Calu3 (cell line): Measurements from ENCODE around the gene CNTLN. TPM values are rescaled to one million over a fixed set of nuclear protein-coding genes. Genes with fewer than 3 reads are reported as not detected.

Experiments
- BruUV-seq: library from RNA; stranded (reverse); fragments of 400-500 nt; replicated peaks from 2 replicates; lab custom pipeline; 2021; lab: Mats Ljungman, UMichigan
- CTCF ChIA-PET: fragments of 300-600 bp; sonication (Branson Sonifier 250); formaldehyde crosslinking; loops from one replicate; lab custom pipeline; 2022; ENCODE audit warnings: antibody characterized with exemption; lab: Charles Lee
- DNase-seq: peaks from one replicate; pipeline ENCODE4 v3.0.0; 2022
- H3K27ac Mint-ChIP-seq: one replicate; pipeline ENCODE4 v1.8.0; 2022; ENCODE audit warnings: mixed read lengths; ENCODE audit not compliant: unreplicated experiment
- H3K27me3 Mint-ChIP-seq: one replicate; pipeline ENCODE4 v1.8.0; 2022; ENCODE audit warnings: mixed read lengths; ENCODE audit not compliant: unreplicated experiment
- H3K36me3 Mint-ChIP-seq: one replicate; pipeline ENCODE4 v1.8.0; 2022; ENCODE audit warnings: mild to moderate bottlenecking, moderate library complexity, mixed read lengths; ENCODE audit not compliant: insufficient read depth, unreplicated experiment
- H3K4me1 Mint-ChIP-seq: one replicate; pipeline ENCODE4 v1.8.0; 2022; ENCODE audit warnings: mild to moderate bottlenecking, low read depth, mixed read lengths; ENCODE audit not compliant: unreplicated experiment
- H3K4me3 Mint-ChIP-seq: one replicate; pipeline ENCODE4 v1.8.0; 2022; ENCODE audit warnings: mild to moderate bottlenecking, low read depth, moderate library complexity, mixed read lengths; ENCODE audit not compliant: unreplicated experiment
- H3K9me3 Mint-ChIP-seq: one replicate; pipeline ENCODE4 v1.8.0; 2022; ENCODE audit warnings: low read depth, mixed read lengths; ENCODE audit not compliant: unreplicated experiment
- CTCF ChIP-seq: fragments of 200-600 bp; IDR thresholded peaks from one replicate; pipeline ENCODE4 v1.8.0; 2022; ENCODE audit warnings: antibody characterized with exemption; ENCODE audit not compliant: unreplicated experiment
- intact Hi-C: fragments of 100-400 bp; cut with micrococcal nuclease; formaldehyde crosslinking; loops from one replicate; pipeline ENCODE4 v1.10.0; 2022; ENCODE audit not compliant: unreplicated experiment
- total RNA-seq: library from RNA; stranded (reverse); gene quantifications from 2 replicates; pipeline ENCODE4 v1.2.3, GENCODE V29; 2022

Gene CNTLN
- total RNA-seq, 1 experiment from 2014 or later = 6.7 TPM

DNA sequence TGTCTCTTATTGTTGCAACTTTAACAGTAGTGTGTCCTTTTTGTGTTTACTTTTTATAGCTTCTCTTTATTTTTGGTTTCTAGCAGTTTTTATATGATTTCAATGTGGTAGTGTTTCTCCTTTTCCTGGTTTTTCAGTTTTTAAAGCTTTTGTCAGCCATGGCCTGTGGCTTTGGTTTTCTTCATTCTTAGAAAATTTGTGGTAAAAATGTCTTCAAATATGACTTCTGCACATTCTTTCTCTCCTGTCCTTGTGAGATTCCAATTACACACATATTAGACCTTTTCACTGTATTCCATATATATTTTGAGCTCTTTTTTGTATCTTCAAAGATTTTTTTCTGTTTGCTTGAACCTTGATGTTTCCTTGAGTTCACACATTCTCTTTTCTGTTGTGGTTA lies 180.5 kb downstream of the CNTLN start:
- TF ChIP-seq CTCF = no peak
- intact Hi-C loops = loop anchor here (5.0 kb wide), 1 partner anchor 83 kb away; no protein-coding TSS in a partner anchor
- Mint-ChIP-seq H3K9me3 (no peaks in the 10 kb centered on the region), H3K4me3 (no peak overlapping the region), H3K27ac (no peak overlapping the region), H3K27me3 (no peaks in the 10 kb centered on the region), H3K4me1 (no peaks in the 10 kb centered on the region), H3K36me3 (no peaks in the 10 kb centered on the region)
- no peak for DNase-seq
- CTCF ChIA-PET = no interaction called here
- BruUV-seq = no TSS peak

DNA sequence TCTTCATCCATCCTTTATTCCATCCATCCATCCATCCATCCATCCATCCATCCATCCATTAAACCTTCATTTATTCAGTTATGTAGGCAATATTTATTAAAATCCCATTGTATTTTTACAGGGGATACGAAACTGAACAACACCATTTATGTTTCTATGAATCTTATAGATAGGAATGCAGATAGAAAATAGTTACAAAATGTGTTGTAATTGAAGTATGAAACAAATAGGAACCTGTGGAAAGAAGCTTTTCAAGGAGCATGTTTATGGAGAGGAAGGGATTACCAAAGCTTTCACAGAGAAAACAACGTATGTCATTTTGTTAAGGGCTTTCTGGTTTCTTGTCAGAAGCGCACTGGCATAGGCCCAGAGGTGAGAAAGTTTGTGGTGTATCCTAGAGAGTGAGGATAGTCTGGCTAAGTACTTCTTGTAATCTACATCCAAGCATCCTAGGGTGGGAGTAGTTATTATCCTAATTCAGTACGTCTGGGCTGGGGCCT lies 184.0 kb downstream of the CNTLN start:
- H3K27ac Mint-ChIP-seq = no peak overlapping the region
- no peaks in the 10 kb centered on the region for H3K4me1 Mint-ChIP-seq
- H3K9me3 Mint-ChIP-seq = no peaks in the 10 kb centered on the region
- H3K4me3 Mint-ChIP-seq = no peak overlapping the region
- H3K36me3 Mint-ChIP-seq = no peaks in the 10 kb centered on the region
- intact Hi-C loops = loop anchor here (5.0 kb wide), 1 partner anchor 87 kb away; no protein-coding TSS in a partner anchor
- CTCF ChIA-PET = no interaction called here
- H3K27me3 Mint-ChIP-seq = no peaks in the 10 kb centered on the region
- no peak for TF ChIP-seq CTCF
- BruUV-seq = no TSS peak
- no peak for DNase-seq

GRCh38 chr9:17319864-17320263 lies 185.0 kb downstream of the CNTLN start:
- no peak overlapping the region for H3K4me3 Mint-ChIP-seq
- no peaks in the 10 kb centered on the region for H3K9me3 Mint-ChIP-seq
- H3K27ac Mint-ChIP-seq = no peak overlapping the region
- CTCF ChIA-PET = no interaction called here
- no TSS peak for BruUV-seq
- no peaks in the 10 kb centered on the region for H3K4me1 Mint-ChIP-seq
- DNase-seq = no peak
- no peak for TF ChIP-seq CTCF
- no peaks in the 10 kb centered on the region for H3K27me3 Mint-ChIP-seq
- intact Hi-C loops = loop anchor here (5.0 kb wide), 1 partner anchor 88 kb away; no protein-coding TSS in a partner anchor
- no peaks in the 10 kb centered on the region for H3K36me3 Mint-ChIP-seq

DNA sequence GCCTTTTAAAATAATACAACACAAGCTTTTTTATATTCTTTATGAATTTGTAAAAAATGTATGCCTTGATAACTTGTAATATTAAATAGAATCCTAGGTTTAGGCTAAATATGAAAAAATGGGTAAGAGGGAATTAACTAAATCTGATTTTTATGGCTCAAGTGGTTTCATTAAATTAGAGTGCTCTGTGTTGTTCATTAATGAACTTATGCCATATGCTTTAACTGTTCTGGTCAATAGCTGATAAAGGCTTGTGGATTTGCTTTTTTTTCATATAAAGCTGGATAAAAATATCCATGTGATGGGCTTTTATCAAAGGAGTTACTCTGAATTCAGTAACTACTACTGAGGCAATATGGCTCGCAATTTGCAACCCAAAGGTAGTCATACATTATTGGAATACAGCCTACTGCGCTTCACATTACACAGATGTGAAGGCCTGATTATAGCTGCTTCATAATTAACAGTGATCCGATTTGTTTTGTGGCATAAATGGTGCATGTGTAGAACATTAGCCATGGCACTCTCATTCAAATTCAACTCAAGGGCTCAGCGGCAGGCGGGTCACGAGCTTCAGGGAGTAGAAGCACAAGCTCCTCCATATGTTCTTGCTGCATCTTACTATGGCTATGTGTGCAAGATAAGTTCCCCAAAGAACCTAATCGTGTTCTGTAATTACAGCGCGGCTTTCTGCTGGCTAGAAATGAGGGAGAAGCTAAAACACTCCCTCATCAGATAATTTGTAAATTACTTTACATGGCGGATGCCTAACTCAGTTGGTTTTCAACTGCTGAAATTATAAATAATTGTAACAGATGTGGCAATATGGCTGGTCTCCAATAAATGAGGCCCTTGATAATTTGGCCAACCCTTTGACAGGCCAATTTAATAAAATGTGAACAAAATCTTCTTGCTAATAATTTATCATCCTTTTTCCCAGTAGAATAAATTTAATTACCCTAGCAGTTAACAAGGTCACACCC lies 188.3 kb downstream of the CNTLN start:
- Mint-ChIP-seq H3K27me3 (no peaks in the 10 kb centered on the region), H3K36me3 (no peaks in the 10 kb centered on the region), H3K27ac (no peak overlapping the region), H3K4me3 (no peak overlapping the region), H3K9me3 (no peaks in the 10 kb centered on the region), H3K4me1 (no peaks in the 10 kb centered on the region)
- intact Hi-C loops = no loop called here
- no peak for DNase-seq
- CTCF ChIA-PET = no interaction called here
- TF ChIP-seq CTCF = no peak
- no TSS peak for BruUV-seq
